ENCODE measurements around the gene PTPRF. TPM values are rescaled to one million over a fixed set of nuclear protein-coding genes. Genes with fewer than 3 reads are reported as not detected.
A peak's percentile ranks its signal among the peaks of the same experiment; 100 is the strongest.

Gene PTPRF
- polyA plus RNA-seq (2013): 205 TPM in 2 replicates

DNA sequence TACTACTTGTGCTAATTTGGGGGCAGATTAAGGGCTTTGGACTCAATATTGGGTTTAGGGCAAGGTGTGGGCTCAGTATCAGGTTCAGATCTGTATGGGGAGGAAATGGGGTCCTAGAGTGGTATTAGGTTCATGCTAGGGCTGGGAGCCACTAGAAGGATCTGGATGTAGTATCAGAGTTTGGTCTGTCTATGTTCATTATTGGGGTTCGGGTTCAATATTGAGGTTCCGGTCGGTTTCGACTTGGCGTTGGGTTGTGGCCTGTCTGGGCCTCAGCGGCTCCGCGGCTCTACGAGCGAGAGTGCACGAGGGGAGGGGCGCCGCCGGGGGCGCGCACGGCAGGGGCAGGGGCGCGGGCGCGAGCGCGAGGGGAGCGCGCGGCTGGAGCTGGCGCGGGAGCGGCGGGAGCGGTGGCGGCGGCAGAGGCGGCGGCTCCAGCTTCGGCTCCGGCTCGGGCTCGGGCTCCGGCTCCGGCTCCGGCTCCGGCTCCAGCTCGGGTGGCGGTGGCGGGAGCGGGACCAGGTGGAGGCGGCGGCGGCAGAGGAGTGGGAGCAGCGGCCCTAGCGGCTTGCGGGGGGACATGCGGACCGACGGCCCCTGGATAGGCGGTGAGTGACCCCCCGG, at the start of gene PTPRF:
PTPRF (plus strand) TSS at position 401 of the 624 bp plus-strand sequence. CDS start 14,193 bp downstream, outside the sequence.
- H3K4me2 ChIP-seq (ENCODE audit: low read length): peak within 1 kb of the TSS; percentile 87

DNA sequence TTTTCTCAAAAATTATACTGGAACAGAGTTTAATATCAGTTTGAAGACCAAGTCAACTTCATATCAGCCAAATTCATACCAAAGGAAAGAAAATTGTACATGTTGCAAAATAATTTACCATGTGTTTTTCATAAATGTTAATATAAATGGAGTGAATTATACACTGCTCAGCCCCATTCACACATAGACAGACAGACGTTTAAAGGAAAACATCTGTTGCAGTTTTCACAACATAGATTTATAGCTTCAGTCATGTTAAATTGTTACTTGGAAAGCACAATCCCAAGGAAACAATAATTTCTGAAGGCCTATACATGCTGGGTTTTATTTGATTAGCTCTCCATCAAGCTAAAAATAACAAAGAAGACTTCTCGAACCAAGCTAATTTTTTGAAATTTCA, 49.2 kb upstream of the PTPRF start:
- Histone ChIP-seq H3K4me2 (ENCODE audit: low read length) (no peak overlapping the region), H2BK120ac (ENCODE audit: insufficient read depth, low read length, poor library complexity) (no peak overlapping the region), H3K14ac (ENCODE audit: low read length) (no peak overlapping the region), H3K9ac (ENCODE audit: low read length) (no peak overlapping the region), H3K4ac (ENCODE audit: low read depth, low read length) (no peak overlapping the region), H3K4me3 (ENCODE audit: low read depth, low read length) (no peak overlapping the region), H3K23ac (ENCODE audit: low read length) (no peak overlapping the region), H3K36me3 (ENCODE audit: control insufficient read depth in 1 of 2, insufficient read depth in 2 of 2, low read length in 2 of 2) (no peaks in the 10 kb centered on the region), H4K12ac (ENCODE audit: low read depth, low read length) (no peak overlapping the region), H3K27ac (ENCODE audit: low read depth, low read length) (no peak overlapping the region), H3K4me1 (ENCODE audit: control insufficient read depth in 1 of 2, insufficient read depth in 2 of 2, low read length in 2 of 2) (peaks cover 1% of the 10 kb centered on the region in 2 experiments), H2BK5ac (ENCODE audit: low read depth, low read length, poor library complexity) (no peak overlapping the region), H2BK12ac (ENCODE audit: low read length) (no peak overlapping the region), H3K18ac (ENCODE audit: low read length) (no peak overlapping the region), H3K9me3 (ENCODE audit: insufficient read depth, low read depth, low read length) (no peaks in the 10 kb centered on the region), H4K91ac (ENCODE audit: low read depth, low read length) (no peak overlapping the region), H4K8ac (ENCODE audit: low read depth, low read length) (no peak overlapping the region), H2AK5ac (ENCODE audit: low read length) (no peak overlapping the region), H3K27me3 (ENCODE audit: insufficient read depth, low read length) (no peaks in the 10 kb centered on the region), H3K79me2 (ENCODE audit: control insufficient read depth, insufficient read depth, low read length, poor library complexity) (no peaks in the 10 kb centered on the region), H3K79me1 (ENCODE audit: low read length) (peaks cover 4% of the 10 kb centered on the region), H2AFZ (ENCODE audit: insufficient read depth, low read length, poor library complexity) (no peak overlapping the region)
- DNase-seq: no peak
- WGBS (ENCODE audit: extremely low coverage, insufficient coverage, insufficient read length): no CpG with 5 or more reads among the region's 2 CpGs

More for the DNA sequence above, at the start of gene PTPRF:
- peak in 1 of 2 donors; percentile 68 for DNase-seq
- H3K27me3 ChIP-seq (ENCODE audit: insufficient read depth, low read length): no peaks in the 10 kb centered on the region
- H2AFZ ChIP-seq (ENCODE audit: insufficient read depth, low read length, poor library complexity): peak within 1 kb of the TSS; percentile 79
- peak within 1 kb of the TSS; percentile 99 for H4K12ac ChIP-seq (ENCODE audit: low read depth, low read length)
- H4K8ac ChIP-seq (ENCODE audit: low read depth, low read length): peak within 1 kb of the TSS; percentile 94
- H2BK5ac ChIP-seq (ENCODE audit: low read depth, low read length, poor library complexity): peak within 1 kb of the TSS; percentile 99
- peak within 1 kb of the TSS; percentile 100 for H3K14ac ChIP-seq (ENCODE audit: low read length)
- peak within 1 kb of the TSS; percentile 100 for H3K4ac ChIP-seq (ENCODE audit: low read depth, low read length)
- peak within 1 kb of the TSS; percentile 98 for H2BK120ac ChIP-seq (ENCODE audit: insufficient read depth, low read length, poor library complexity)
- H3K23ac ChIP-seq (ENCODE audit: low read length): no peak within 1 kb of the TSS
- peak within 1 kb of the TSS; percentile 88 for H3K4me3 ChIP-seq (ENCODE audit: low read depth, low read length)
- peak within 1 kb of the TSS; percentile 99 for H3K27ac ChIP-seq (ENCODE audit: low read depth, low read length)
- H3K4me1 ChIP-seq (ENCODE audit: control insufficient read depth in 1 of 2, insufficient read depth in 2 of 2, low read length in 2 of 2): peaks cover 30 to 32% of the 10 kb centered on the region in 2 experiments
- peak within 1 kb of the TSS; percentile 99 for H3K18ac ChIP-seq (ENCODE audit: low read length)
- peaks cover 36% of the 10 kb centered on the region for H3K79me1 ChIP-seq (ENCODE audit: low read length)
- no CpG with 5 or more reads among the region's 58 CpGs for WGBS (ENCODE audit: extremely low coverage, insufficient coverage, insufficient read length)
- peaks cover 34% of the 10 kb centered on the region for H3K79me2 ChIP-seq (ENCODE audit: control insufficient read depth, insufficient read depth, low read length, poor library complexity)
- H4K91ac ChIP-seq (ENCODE audit: low read depth, low read length): peak within 1 kb of the TSS; percentile 100
- peak within 1 kb of the TSS; percentile 87 for H2BK12ac ChIP-seq (ENCODE audit: low read length)
- H2AK5ac ChIP-seq (ENCODE audit: low read length): peak within 1 kb of the TSS; percentile 95
- peak within 1 kb of the TSS; percentile 98 for H3K9ac ChIP-seq (ENCODE audit: low read length)
- H3K36me3 ChIP-seq (ENCODE audit: control insufficient read depth in 1 of 2, insufficient read depth in 2 of 2, low read length in 2 of 2): peaks cover 0 to 1% of the 10 kb centered on the region in 2 experiments
- H3K9me3 ChIP-seq (ENCODE audit: insufficient read depth, low read depth, low read length): no peaks in the 10 kb centered on the region

GRCh38 chr1:43482215-43482614, 48.5 kb upstream of the PTPRF start:
- no peaks in the 10 kb centered on the region for H3K36me3 ChIP-seq (ENCODE audit: control insufficient read depth in 1 of 2, insufficient read depth in 2 of 2, low read length in 2 of 2)
- H3K9me3 ChIP-seq (ENCODE audit: insufficient read depth, low read depth, low read length): no peaks in the 10 kb centered on the region
- H3K9ac ChIP-seq (ENCODE audit: low read length): no peak overlapping the region
- no peak overlapping the region for H3K18ac ChIP-seq (ENCODE audit: low read length)
- no peak overlapping the region for H3K4ac ChIP-seq (ENCODE audit: low read depth, low read length)
- no CpG with 5 or more reads among the region's 1 CpG for WGBS (ENCODE audit: extremely low coverage, insufficient coverage, insufficient read length)
- peaks cover 3% of the 10 kb centered on the region for H3K79me1 ChIP-seq (ENCODE audit: low read length)
- no peak overlapping the region for H3K14ac ChIP-seq (ENCODE audit: low read length)
- no peak overlapping the region for H2BK12ac ChIP-seq (ENCODE audit: low read length)
- H3K79me2 ChIP-seq (ENCODE audit: control insufficient read depth, insufficient read depth, low read length, poor library complexity): no peaks in the 10 kb centered on the region
- no peak for DNase-seq
- no peaks in the 10 kb centered on the region for H3K4me1 ChIP-seq (ENCODE audit: control insufficient read depth in 1 of 2, insufficient read depth in 2 of 2, low read length in 2 of 2)
- no peak overlapping the region for H3K23ac ChIP-seq (ENCODE audit: low read length)
- H3K4me2 ChIP-seq (ENCODE audit: low read length): no peak overlapping the region
- no peak overlapping the region for H2BK120ac ChIP-seq (ENCODE audit: insufficient read depth, low read length, poor library complexity)
- H2AFZ ChIP-seq (ENCODE audit: insufficient read depth, low read length, poor library complexity): no peak overlapping the region
- no peaks in the 10 kb centered on the region for H3K27me3 ChIP-seq (ENCODE audit: insufficient read depth, low read length)
- no peak overlapping the region for H4K8ac ChIP-seq (ENCODE audit: low read depth, low read length)
- H4K91ac ChIP-seq (ENCODE audit: low read depth, low read length): no peak overlapping the region
- no peak overlapping the region for H2AK5ac ChIP-seq (ENCODE audit: low read length)
- no peak overlapping the region for H2BK5ac ChIP-seq (ENCODE audit: low read depth, low read length, poor library complexity)
- no peak overlapping the region for H3K27ac ChIP-seq (ENCODE audit: low read depth, low read length)
- no peak overlapping the region for H3K4me3 ChIP-seq (ENCODE audit: low read depth, low read length)
- no peak overlapping the region for H4K12ac ChIP-seq (ENCODE audit: low read depth, low read length)

DNA sequence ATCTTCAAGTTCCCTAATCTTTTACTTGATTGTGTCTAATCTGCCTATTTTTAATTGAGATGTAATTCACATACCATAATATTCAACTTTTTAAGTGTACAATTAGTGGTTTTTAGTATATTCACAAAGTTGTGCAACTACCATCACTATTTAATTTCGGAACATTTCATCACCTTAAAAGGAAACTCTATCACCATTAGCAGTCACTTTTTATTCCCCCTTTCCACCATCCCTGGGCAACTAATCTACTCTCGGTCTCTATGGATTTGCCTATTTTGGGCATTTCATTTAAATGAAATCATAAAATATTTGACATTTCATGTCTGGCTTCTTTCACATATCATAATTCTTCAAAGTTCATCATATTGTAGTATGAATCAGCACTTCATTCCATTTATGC, 46.3 kb upstream of the PTPRF start:
- no peak overlapping the region for H3K23ac ChIP-seq (ENCODE audit: low read length)
- H3K9me3 ChIP-seq (ENCODE audit: insufficient read depth, low read depth, low read length): peaks cover 2% of the 10 kb centered on the region
- H4K8ac ChIP-seq (ENCODE audit: low read depth, low read length): no peak overlapping the region
- H3K36me3 ChIP-seq (ENCODE audit: control insufficient read depth in 1 of 2, insufficient read depth in 2 of 2, low read length in 2 of 2): no peaks in the 10 kb centered on the region
- no peak overlapping the region for H3K9ac ChIP-seq (ENCODE audit: low read length)
- H2BK120ac ChIP-seq (ENCODE audit: insufficient read depth, low read length, poor library complexity): no peak overlapping the region
- no peak overlapping the region for H3K4ac ChIP-seq (ENCODE audit: low read depth, low read length)
- H2AK5ac ChIP-seq (ENCODE audit: low read length): no peak overlapping the region
- no peaks in the 10 kb centered on the region for H3K4me1 ChIP-seq (ENCODE audit: control insufficient read depth in 1 of 2, insufficient read depth in 2 of 2, low read length in 2 of 2)
- H3K4me2 ChIP-seq (ENCODE audit: low read length): no peak overlapping the region
- no peak overlapping the region for H3K27ac ChIP-seq (ENCODE audit: low read depth, low read length)
- H2BK5ac ChIP-seq (ENCODE audit: low read depth, low read length, poor library complexity): no peak overlapping the region
- H3K18ac ChIP-seq (ENCODE audit: low read length): no peak overlapping the region
- no peak overlapping the region for H4K91ac ChIP-seq (ENCODE audit: low read depth, low read length)
- no peaks in the 10 kb centered on the region for H3K27me3 ChIP-seq (ENCODE audit: insufficient read depth, low read length)
- H4K12ac ChIP-seq (ENCODE audit: low read depth, low read length): no peak overlapping the region
- H3K79me1 ChIP-seq (ENCODE audit: low read length): no peaks in the 10 kb centered on the region
- DNase-seq: no peak
- H3K79me2 ChIP-seq (ENCODE audit: control insufficient read depth, insufficient read depth, low read length, poor library complexity): no peaks in the 10 kb centered on the region
- H3K14ac ChIP-seq (ENCODE audit: low read length): no peak overlapping the region
- WGBS (ENCODE audit: extremely low coverage, insufficient coverage, insufficient read length): no CpG with 5 or more reads among the region's 2 CpGs
- H3K4me3 ChIP-seq (ENCODE audit: low read depth, low read length): no peak overlapping the region
- no peak overlapping the region for H2BK12ac ChIP-seq (ENCODE audit: low read length)
- no peak overlapping the region for H2AFZ ChIP-seq (ENCODE audit: insufficient read depth, low read length, poor library complexity)

All from trophoblast cell (in vitro differentiated cells and primary cell).